GM18868 (cell line): ENCODE data around the gene ATXN7L1.
"Not testable (repeated sequence)": the region's sequence is repeated elsewhere in the genome, so short reads cannot be mapped to it uniquely, and the experiment has no call there.

Experiments
- ATAC-seq: cut with Tn5 transposase; IDR thresholded peaks from one replicate; pipeline ENCODE4 v1.9.1; 2021; ENCODE audit warnings: mild to moderate bottlenecking, moderate library complexity; ENCODE audit not compliant: unreplicated experiment

Gene ATXN7L1

DNA sequence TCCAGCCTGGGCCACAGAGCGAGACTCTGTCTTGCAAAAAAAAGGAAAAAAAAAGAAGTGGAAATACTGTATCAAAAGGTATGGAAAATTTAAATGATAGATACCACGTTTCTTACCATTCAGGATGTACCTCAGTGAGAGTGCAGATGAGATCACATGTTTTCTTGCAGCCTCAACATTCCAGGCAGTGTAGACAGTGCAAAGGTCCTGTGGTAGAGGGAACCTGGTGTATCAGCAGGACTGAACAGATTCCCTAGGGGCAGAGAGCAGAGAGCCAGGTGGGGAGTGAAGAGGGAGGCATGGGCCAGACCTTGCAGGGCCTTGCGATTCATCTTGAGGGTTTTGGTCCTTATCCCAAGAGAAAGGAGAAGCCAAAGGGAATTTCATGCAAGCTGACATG, 17.7 kb upstream of the ATXN7L1 start:
- no peak for ATAC-seq

DNA sequence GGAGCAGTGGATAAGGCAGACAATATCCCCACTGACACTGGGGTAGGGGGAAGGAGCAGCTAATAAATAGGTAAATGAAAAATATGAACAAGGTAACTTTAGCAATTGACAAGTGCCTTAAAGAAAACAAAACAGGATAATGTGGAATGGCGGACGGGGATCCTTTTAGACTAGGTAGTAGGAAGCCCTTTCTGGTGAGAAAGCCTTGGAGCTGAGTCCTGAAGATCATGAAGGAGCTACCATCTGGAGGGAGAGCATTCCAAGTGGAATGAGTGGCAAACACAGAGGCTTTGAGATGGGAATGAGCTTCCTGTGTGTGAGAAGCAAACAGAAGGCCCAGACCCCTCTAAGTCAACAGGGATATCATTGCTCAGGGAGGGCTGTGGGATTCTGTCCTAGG, 16.0 kb upstream of the ATXN7L1 start:
- no peak for ATAC-seq

DNA sequence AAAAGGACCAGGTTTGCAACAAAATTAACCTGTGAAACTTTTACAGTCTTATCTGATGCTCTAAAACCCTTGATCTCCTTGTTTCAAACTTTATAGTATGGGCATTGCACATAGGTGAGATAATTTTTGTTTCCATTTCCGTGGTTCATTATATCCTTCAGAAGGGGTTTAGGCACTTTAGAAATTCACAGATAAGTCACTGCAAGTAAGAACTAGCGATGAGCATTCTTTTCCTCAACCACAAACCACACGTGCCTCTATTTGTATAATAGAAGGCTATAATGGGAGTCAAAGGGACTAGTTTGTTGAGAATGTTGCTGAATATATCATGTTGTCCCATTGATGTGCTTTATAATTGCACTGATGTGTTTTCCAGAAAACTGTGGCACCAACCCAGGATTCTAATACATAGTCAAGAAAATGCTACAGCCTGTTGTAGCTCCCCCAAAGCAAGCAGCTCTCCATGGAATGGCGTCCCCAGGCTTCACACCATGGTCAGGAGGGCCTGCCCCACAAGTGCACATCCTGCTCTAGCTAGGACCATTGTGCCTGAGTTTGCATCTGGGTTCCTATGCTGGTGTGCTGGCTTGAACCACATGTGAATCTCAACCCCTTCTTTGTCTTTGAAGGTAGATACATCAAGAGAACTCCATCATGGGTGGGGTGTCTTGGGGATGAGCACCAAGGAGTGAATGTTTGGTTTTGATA, 14.0 kb upstream of the ATXN7L1 start:
- no peak for ATAC-seq

DNA sequence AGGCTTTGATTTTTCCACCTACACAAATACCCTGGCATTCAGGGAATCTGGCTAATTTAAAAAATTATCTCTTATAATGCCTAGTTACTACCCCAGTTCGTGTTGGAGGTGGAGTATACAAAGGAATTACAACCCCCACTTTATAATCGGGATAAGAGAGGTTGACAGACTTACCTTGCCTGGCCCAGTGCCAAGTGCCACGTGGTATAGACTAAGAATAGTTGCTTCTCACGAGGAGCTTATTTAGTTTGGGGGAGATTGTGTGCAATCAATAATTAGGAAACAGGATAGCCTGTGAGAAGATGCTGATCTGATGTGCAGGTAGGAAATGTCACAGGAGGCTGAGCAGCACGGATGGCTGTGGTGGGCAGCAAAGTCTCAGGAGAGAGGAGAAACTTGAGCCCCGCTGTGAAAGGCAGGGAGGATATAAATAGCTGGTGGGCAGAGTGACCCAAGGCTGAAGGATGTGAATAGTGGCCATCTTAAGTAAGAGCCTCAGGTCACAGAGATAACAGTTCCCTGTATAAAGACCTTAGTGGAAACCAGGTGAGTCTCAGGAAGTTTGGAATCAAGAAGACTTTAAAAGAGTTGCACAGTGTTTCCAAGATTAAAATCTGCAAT, 11.3 kb upstream of the ATXN7L1 start:
- no peak for ATAC-seq

DNA sequence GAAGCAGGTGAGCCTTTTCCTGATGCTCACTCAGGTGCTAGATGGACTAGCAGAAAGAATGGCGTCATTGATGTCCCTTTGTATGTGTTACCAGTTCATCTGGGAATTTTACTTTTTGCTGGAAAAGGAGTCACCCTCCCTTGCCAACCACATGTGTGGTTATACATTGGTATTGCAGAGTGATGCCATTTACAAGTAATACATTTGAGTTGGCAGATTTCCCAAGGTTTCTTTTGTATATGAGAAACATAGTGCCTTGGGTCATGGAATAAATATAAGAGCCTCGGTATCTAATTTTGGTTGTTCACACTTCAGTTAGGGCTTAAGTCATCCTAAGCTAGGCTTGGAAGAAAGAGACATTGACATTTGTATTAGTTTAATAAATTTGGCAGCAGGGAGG, 10.4 kb upstream of the ATXN7L1 start:
- no peak for ATAC-seq

DNA sequence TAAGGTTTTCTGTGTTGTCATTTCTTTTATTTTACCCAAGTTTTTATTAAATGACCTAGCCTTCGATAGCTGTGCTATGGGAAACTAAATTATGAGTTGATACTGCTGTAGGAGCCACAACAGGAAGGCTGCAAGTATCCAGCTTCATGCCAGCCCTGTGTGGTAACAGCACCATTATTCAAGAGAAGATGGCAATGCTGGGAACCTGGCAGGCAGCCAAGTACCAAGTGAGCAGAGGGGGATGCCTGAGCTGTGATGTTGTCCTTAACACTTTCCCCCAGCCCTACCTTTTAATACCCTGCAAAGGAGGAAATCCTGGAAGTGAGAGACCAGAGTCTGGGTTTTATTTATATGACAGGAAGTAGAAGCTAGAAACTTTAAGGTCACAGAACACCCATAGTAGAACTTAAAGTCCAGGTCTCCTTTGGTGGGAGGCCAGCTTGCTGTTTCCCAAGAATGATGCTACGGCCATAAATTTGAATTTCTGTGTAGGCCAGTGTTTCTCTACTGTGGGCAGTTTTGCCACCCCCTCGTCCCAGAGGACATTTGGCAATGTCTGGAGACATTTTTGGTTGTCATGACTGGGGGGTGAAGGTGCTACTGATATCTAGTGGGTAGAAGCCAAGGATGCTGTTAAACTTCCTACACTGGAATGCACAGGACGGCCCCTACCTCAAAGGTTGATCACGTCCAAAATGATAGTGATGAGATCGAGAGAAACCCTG, 9.2 kb upstream of the ATXN7L1 start:
- ATAC-seq: no peak

DNA sequence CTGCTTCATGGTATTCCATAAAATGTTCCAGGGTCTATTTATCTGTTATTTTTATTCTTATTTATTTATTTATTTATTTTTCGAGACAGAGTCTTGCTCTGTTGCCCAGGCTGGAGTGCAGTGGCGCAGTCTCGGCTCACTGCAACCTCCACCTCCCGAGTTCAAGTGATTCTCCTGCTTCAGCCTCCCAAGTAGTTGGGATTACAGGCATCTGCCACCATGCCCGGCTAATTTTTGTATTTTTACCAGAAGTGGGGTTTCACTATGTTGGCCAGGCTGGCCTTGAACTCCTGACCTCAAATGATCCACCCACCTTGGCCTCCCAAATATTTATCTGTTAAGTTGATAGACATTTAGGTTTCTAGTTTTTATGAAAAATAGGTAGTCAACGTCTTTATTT, 6.8 kb upstream of the ATXN7L1 start:
- ATAC-seq: not testable (repeated sequence)

DNA sequence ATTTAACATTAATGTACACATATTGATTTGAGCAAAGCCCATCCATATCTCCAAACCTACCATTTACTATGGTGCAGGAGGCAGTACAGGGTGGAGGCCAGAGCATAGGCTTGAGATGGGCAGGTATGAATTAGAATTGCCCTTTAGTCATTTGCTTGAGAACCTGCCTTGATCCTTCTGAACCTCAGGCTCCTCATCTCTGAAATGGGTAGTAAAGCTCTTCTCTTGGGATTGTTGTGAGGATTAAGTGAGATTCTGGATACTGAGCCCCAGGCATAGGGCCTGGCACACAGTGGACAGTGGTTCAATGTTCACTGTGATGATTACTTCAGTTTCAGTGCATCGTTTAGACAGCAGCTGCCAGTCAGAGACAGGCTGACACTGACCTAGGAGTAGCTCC, 5.0 kb upstream of the ATXN7L1 start:
- ATAC-seq: no peak

DNA sequence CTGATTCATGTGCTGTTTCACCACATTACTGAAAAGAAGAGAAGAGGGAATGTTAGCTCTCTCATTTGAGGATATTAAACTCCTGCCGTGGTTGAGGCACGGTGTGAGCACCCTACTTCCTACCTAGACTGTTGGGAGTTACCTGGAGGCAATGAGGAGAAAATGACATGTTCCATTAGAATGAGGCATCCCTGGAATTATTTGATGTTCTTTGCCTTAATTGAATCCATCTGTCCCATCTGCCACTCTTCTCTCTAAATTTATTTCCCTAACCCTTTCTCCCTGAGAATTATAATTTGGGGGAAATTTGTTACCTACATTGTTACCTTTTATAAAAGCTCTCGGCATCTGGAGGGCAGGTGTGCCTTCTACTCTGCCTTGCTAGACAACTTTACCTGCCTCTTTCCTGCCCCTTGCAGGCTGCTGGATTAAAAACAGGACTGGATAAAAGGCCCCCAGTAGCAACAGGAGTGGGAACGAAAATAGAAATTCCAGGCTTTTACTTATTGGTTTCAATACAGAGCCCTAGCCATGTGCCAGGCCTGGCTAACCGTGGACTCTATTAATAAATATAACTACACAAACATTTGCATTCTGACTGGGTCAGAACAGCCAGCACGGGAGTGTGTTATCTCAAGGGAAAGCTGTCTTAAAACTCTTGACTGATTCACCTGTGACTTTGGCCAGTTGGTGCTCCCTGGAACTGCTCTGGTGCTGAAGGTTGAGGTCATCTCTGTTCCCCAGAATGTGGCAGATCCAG, 4.4 kb upstream of the ATXN7L1 start:
- ATAC-seq: no peak

DNA sequence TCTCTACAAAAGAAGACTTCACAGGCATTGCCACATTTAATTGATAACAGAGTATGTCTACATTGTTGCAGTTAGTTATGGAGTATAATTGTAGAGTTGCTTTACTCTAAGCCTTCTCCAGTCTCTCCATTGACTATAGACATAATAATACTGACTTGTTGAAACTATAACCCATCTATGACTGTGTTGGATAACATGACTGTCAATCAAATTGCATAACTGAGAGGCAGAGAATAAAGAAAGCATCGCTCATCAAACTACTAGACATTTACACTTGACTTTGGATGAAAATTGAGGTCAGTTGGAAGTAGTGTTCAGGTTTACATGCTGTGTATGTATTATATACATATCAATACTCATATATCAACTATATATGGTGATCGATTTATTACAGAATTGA, 3.4 kb upstream of the ATXN7L1 start:
- ATAC-seq: no peak

DNA sequence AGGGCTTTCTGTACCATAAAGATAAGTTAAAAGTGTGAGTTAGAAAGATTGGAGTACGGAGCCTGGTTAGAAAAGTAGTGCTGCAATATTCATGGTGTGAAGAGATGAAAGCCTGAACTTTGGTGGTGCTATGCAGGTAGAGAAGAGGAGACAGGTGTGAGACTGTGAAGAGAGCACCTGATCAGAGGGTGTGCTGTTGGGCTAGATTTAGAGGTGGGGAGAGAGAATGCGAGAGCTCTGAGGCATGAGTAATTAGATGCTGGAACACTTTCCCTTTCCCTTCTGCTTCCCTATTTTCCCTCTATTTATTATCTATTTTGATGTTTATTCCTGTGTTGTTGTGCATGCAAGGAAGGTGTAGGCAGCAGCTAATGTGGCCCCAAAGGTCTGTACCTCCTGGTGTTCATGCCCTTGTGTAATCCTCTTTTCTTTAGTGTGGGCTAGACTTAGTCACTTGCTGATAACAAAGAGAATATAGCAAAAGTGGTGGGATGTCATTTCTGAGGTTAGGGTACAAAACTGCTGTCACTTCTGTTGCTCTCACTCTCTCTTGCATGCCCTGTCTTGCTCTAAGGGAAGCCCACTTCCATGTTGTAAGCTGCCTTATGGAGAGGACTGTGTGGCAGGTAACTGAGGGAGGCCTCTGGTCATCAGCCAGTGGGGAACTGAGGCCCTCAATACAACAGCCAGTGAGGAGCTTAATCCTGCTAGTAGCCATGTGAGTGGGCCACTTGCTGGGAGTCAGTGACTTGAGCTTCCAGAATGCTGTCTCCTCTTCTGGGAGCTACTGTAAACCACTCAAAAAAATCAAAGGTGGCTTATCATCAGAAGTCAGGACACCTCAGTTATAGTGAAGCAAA, 2.6 kb upstream of the ATXN7L1 start:
- ATAC-seq: no peak

DNA sequence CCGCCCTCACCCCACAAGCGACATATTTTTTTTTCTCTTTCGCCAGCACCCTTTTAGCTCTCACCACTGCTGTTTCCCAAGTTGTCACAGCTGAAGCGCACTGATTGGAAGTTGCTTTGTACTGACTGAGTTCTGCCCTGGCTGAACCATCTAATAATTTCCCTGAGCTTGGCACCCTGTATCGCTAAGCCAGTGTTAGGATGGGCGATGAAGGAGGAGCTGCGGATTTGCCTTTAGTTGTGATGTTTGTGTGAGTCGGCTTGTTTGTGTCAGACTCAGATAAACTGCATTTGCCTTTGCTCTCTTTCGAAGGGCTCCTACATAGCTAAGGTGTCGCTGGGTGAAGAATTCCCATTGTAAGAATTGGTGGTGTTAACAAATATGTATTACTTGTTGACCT, 1.3 kb upstream of the ATXN7L1 start:
- no peak for ATAC-seq

DNA sequence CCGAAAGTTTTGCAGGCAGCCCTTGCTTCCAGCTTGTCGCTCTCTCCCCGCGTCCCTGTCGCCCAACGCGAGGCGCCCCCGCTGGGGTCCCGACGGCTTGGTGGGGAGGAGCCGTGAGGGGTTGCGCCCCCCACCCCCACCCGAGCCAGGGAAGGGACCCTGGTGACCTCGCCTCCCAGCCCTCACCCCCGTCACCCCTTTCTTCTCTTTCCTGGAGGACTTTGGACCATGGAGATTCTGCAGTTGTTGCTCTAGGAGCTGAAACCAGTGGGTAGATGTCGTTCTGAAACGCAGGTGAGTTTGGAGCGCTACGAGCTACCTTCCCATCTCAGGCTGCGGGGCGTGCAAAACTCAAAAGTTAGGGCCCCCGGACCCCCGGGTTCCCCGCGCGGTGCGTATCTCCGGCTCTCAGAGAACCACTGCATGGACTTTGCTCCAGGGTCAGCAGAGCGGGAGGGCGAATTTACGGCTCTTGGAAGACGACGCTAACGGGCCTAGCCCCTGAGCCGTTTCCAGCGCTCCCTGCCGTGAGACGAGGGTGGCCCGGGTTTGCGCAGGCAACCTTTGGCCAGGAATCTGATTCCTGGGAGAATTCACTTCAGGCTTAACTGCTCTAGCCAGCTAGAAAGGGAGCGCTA, 684 bp upstream of the ATXN7L1 start:
- no peak for ATAC-seq

DNA sequence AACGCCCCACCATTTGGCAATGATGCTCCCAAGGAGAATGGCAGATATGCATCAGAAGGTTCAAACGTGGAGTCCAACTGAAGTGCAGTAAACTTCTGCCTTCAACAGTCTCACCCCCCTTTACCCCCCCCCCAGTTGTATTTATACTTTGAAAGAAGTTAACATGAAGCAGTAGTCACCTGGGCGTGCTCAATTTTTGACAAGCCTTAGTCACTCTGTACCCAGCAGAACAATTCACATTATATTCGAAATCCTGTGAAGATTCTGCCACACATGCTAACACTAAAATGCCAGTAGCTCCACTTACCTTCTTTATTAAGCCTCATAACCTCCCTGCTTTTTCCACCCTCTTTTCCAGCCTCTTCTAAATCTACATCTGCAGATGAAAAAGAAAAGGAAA, 894 bp downstream of the ATXN7L1 start:
- ATAC-seq: no peak

DNA sequence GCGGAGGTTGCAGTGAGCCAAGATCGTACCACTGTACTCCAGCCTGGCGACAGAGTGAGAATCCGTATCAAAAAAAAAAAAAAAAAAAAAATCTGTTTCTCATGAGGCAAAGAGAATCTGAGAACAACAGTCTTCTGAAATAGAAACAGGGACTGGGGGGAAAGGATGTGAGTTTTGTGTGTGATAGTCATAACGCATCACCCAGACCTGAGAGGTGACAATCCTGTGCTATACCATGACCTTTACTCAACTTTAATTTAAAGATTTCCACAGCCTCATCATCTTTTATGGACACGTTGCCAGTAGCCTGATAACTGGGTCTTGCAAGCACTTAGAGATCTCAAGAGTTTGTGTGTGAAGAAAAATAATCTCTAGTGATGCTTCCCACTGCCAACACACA, 2.3 kb downstream of the ATXN7L1 start:
- ATAC-seq: no peak

DNA sequence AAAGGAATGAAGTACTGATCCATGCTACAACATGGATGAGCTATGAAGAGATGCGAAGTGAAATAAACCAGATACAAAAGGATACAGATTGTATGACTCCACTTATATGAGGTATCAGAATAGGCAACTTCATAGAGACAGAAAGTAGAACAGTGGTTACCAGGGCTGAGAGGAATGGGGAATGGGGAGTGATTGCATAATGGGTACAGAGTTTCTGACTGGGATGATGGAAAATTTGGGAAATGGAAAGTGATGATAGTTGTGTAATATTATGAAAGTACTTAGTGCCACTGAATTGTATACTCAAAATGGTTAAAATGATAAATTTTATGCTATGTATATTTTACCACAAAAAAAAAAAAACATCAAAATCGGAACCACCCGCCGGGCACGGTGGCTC, 3.9 kb downstream of the ATXN7L1 start:
- ATAC-seq: no peak

DNA sequence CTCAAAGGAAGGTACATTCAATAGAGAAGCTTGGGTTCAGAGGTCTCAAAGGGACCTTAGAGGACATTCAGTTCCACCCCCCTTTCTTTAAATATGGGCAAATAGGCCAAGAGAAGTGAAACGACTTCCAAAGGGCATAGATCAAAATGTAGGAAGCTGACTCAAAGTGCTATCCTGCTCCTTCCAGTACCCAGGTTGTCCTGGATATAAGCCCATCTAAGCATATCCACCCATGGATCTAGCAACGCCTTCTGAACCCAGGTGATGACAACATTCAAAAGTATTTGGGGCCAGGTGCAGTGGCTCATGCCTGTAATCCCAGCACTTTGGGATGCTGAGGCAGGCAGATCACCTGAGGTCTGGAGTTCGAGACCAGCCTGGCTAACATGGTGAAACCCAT, 5.3 kb downstream of the ATXN7L1 start:
- no peak for ATAC-seq

DNA sequence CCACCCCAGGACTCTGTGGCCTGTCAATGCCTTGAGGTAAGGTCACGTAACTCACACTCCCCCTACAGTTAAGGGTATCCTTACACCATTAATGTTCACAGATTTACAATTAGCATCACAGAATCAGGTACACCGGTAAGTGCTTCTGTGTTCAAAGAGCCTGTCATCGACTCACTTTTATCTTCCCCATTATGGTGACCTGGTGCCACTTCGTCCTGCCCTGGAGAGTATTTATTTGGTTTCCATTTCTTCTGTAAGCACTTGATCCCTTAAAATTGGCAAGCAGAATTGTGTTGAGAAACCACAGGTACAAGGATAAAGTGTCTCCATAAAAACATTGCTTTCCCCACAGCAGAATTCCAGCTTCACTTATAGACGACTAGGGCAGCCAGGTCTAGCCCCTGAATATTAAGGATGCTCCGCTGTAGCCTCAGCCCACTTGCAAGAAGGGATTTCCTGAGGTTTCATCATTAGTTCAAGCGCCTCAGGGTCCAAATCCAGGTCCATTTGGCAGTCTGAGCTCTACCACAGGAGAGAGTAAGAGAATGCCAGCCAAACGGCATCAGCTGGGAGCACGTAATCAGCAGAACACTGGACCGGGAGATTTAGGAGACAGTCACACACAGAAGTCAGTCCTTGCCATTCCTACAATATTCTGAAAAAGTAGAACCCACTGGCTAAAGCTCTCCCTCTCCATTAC, 10.1 kb downstream of the ATXN7L1 start:
- no peak for ATAC-seq

DNA sequence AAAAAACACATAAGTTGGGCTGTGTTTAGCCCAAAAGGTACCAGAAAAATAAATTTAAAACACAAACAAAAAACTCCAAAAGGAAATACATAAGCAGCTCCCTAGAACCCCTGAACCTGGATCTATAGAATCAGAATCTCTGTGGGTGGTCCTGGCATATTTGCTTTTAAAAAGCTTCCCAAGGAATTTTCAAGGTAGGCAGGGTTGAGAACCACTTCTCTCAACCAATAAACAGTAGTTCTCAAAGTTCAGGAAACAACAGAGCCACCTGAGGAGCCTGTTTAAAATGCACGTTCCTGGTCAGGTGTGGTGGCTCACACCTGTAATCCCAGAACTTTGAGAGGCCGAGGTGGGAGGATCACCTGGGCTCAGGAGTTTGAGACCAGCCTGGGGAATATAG, 12.5 kb downstream of the ATXN7L1 start:
- ATAC-seq: no peak

DNA sequence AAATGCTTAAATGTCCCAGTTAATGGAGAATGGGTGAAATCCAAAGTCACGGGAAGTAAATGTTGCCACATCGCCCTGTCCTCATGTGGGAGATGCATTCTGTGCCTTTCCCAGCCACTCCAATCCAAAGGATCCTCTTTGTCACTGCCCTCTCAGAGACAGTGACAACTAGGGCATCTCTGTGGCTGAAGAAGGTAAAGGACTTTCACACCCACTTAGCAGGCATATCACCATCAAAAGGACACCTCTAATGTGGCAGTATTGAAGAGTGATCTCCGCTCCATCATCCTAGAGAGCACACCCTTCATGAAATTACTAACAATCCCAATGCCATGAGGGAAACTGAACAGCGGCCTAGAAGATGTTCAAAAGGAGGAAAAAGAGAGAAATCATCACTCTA, 13.6 kb downstream of the ATXN7L1 start:
- ATAC-seq: no peak
